ENCODE measurements around the gene ACSBG1.

- TF ChIP-seq CTCF (IDR thresholded peaks at IDR 0.05) = no peak
- no peak for TF ChIP-seq POLR2A (IDR thresholded peaks at IDR 0.05)
Observed at GRCh38 chr15:78147566-78147965, 86.8 kb downstream of the ACSBG1 start.

All from esophagus squamous epithelium (tissue), 4 donors.